HepG2 (cell line): ENCODE data around the gene SH3GL1. TPM values are rescaled to one million over a fixed set of nuclear protein-coding genes. Genes with fewer than 3 reads are reported as not detected.

Source experiments
- AGO1 ChIP-seq: fragments of 200-400 bp; formaldehyde crosslinking; IDR thresholded peaks from 2 replicates; pipeline ENCODE4 v1.6.1; 2017; ENCODE audit warnings: mild to moderate bottlenecking, low read depth, low read length, moderate library complexity; ENCODE audit not compliant: poor library complexity, severe bottlenecking
- ATF6 ChIP-seq: sonication (generic); formaldehyde crosslinking; conservative IDR thresholded peaks from 2 replicates; pipeline ENCODE4 v1.4.0; 2020; ENCODE audit warnings: missing genetic modification reagents
- BATF2 ChIP-seq: sonication (generic); formaldehyde crosslinking; IDR thresholded peaks from 2 replicates; pipeline ENCODE4 v1.8.0; 2022; ENCODE audit warnings: mild to moderate bottlenecking, missing genetic modification reagents, moderate library complexity
- CENPBD1 ChIP-seq: sonication (generic); formaldehyde crosslinking; IDR thresholded peaks from 2 replicates; pipeline ENCODE4 v1.8.0; 2022; ENCODE audit warnings: missing genetic modification reagents, low read depth, mild to moderate bottlenecking, borderline replicate concordance
- DNMT3B ChIP-seq: conservative IDR thresholded peaks from 2 replicates; pipeline ENCODE4 v1.6.1; 2016; ENCODE audit warnings: missing biosample characterization, control low read depth
- E2F1 ChIP-seq: sonication (generic); formaldehyde crosslinking; IDR thresholded peaks from 2 replicates; pipeline ENCODE4 v1.5.0; 2020; ENCODE audit warnings: missing genetic modification reagents
- GLMP ChIP-seq: sonication (generic); formaldehyde crosslinking; IDR thresholded peaks from 2 replicates; pipeline ENCODE4 v1.9.0; 2021; ENCODE audit warnings: missing genetic modification reagents, mild to moderate bottlenecking, borderline replicate concordance
- JDP2 ChIP-seq: sonication (generic); formaldehyde crosslinking; IDR thresholded peaks from 2 replicates; pipeline ENCODE4 v1.8.1; 2022; ENCODE audit warnings: missing genetic modification reagents, borderline replicate concordance
- KAT2B ChIP-seq: fragments of 150-350 bp; IDR thresholded peaks from 2 replicates; pipeline ENCODE4 v1.6.1; 2014; ENCODE audit warnings: low read depth, low read length, borderline replicate concordance
- RFX3 ChIP-seq: IDR thresholded peaks from 2 replicates; pipeline ENCODE4 v1.6.1; 2016; ENCODE audit warnings: missing biosample characterization, missing genetic modification reagents
- RNF219 ChIP-seq: sonication (generic); formaldehyde crosslinking; IDR thresholded peaks from 2 replicates; pipeline ENCODE4 v1.5.0; 2020; ENCODE audit warnings: mild to moderate bottlenecking, missing genetic modification reagents
- SIX4 ChIP-seq: sonication (generic); formaldehyde crosslinking; IDR thresholded peaks from 2 replicates; pipeline ENCODE4 v1.4.0; 2020; ENCODE audit warnings: missing genetic modification reagents
- SNAPC2 ChIP-seq: sonication (generic); formaldehyde crosslinking; IDR thresholded peaks from 2 replicates; pipeline ENCODE4 v1.8.1; 2022; ENCODE audit warnings: mild to moderate bottlenecking, missing genetic modification reagents
- UBTF ChIP-seq: sonication (generic); formaldehyde crosslinking; IDR thresholded peaks from 2 replicates; pipeline ENCODE4 v1.4.0; 2020; ENCODE audit warnings: mild to moderate bottlenecking, missing genetic modification reagents
- ZNF17 ChIP-seq: sonication (generic); formaldehyde crosslinking; IDR thresholded peaks from 2 replicates; pipeline ENCODE4 v1.5.0; 2020; ENCODE audit warnings: mild to moderate bottlenecking, missing genetic modification reagents
- ZNF33B ChIP-seq: sonication (generic); formaldehyde crosslinking; IDR thresholded peaks from 2 replicates; pipeline ENCODE4 v1.5.1; 2020; ENCODE audit warnings: mild to moderate bottlenecking, missing genetic modification reagents
- ZNF354B ChIP-seq: sonication (generic); formaldehyde crosslinking; IDR thresholded peaks from 2 replicates; pipeline ENCODE4 v1.8.0; 2022; ENCODE audit warnings: mild to moderate bottlenecking, missing genetic modification reagents
- ZNF558 ChIP-seq: sonication (generic); formaldehyde crosslinking; IDR thresholded peaks from 2 replicates; pipeline ENCODE4 v1.9.0; 2022; ENCODE audit warnings: mild to moderate bottlenecking, missing genetic modification reagents, borderline replicate concordance
- polyA plus RNA-seq, 8 experiments: library from polyadenylated mRNA; depleted of rRNA in 3 of 8; stranded (reverse) in 7 of 8; unstranded in 1 of 8; fragments of >200 nt; fragmentation: Illumina TruSeq in 4 of 8; extraction: Trizol in 4 of 8; gene quantifications; 2 replicates each; pipeline versions ENCODE4 v1.2.1 to v1.2.3, GENCODE V29; 2011 to 2016; ENCODE audit warnings: low read depth in 4 of 8, missing spikeins in 1 of 8, mixed read lengths in 1 of 8; ENCODE audit not compliant: insufficient read depth in 1 of 8
- total RNA-seq, 5 experiments: library from RNA; depleted of rRNA; stranded (reverse); fragments of >200 nt; fragmentation: Illumina TruSeq; extraction: Trizol; gene quantifications; 2 replicates each; pipeline ENCODE4 v1.2.3, GENCODE V29; 2016; ENCODE audit warnings: low read depth in 1 of 5

Gene SH3GL1
- total and polyA plus RNA-seq, 2 of the 13 experiments (the other 11 are each of a cell fraction or from before 2014, with no cell fraction given): 33.0 to 45.1 TPM

GRCh38 chr19:4402171-4403004 is 2.0 kb upstream of the SH3GL1 start, which contains the start of gene CHAF1A (continued):
- TF ChIP-seq UBTF: peak; percentile 10; the same call in 1 of the 2 replicates
- no peak for TF ChIP-seq BATF2 (CRISPR knock-in tag)
- no peak for TF ChIP-seq ZNF33B
- no peak for TF ChIP-seq AGO1
- no peak for TF ChIP-seq GLMP (CRISPR knock-in tag)
- no peak for TF ChIP-seq KAT2B
- TF ChIP-seq SNAPC2: no peak
- TF ChIP-seq DNMT3B (CRISPR knock-in tag): no peak
- no peak for TF ChIP-seq RNF219 (CRISPR knock-in tag)
- no peak for TF ChIP-seq SIX4
- no peak for TF ChIP-seq ZNF17 (CRISPR knock-in tag)
- TF ChIP-seq RFX3 (CRISPR knock-in tag): no peak
- no peak for TF ChIP-seq JDP2 (CRISPR knock-in tag)
- no peak for TF ChIP-seq ATF6 (CRISPR knock-in tag)
- TF ChIP-seq CENPBD1 (CRISPR knock-in tag): no peak
- no peak for TF ChIP-seq ZNF558 (CRISPR knock-in tag)
- no peak for TF ChIP-seq ZNF354B (CRISPR knock-in tag)
- TF ChIP-seq E2F1 (CRISPR knock-in tag): peak; percentile 91
